ENCODE measurements around the gene DYTN.

GRCh38 chr2:206670531-206671319, 47.5 kb downstream of the DYTN start:
- no peak for TF ChIP-seq CTCF (IDR thresholded peaks at IDR 0.05; ENCODE audit: poor library complexity)
- no peak for TF ChIP-seq EZH2 (IDR thresholded peaks at IDR 0.05; ENCODE audit: borderline replicate concordance)
